Endodermal cell (in vitro differentiated cells): Measurements from ENCODE around the gene ATP1A2. TPM values are rescaled to one million over a fixed set of nuclear protein-coding genes. Genes with fewer than 3 reads are reported as not detected.

Experiments
- DNase-seq: peaks from one replicate; pipeline ENCODE4 v3.0.0-alpha.2; 2017
- H3K27ac ChIP-seq: 2 replicates; pipeline ENCODE4 v1.5.1; 2013; ENCODE audit warnings: mild to moderate bottlenecking, low read depth, low read length, moderate library complexity
- H3K27me3 ChIP-seq: 2 replicates; pipeline ENCODE4 v1.6.1; 2013; ENCODE audit warnings: mild to moderate bottlenecking, low read length, moderate library complexity; ENCODE audit not compliant: insufficient read depth, control insufficient read depth, poor library complexity, severe bottlenecking
- H3K36me3 ChIP-seq: 2 replicates; pipeline ENCODE4 v1.7.0; 2013; ENCODE audit warnings: mild to moderate bottlenecking, low read length, moderate library complexity; ENCODE audit not compliant: control insufficient read depth, insufficient read depth
- H3K4me1 ChIP-seq: one replicate; pipeline ENCODE4 v1.7.0; 2013; ENCODE audit warnings: low read length; ENCODE audit not compliant: control insufficient read depth, insufficient read depth
- H3K4me3 ChIP-seq: 2 replicates; pipeline ENCODE4 v1.5.1; 2013; ENCODE audit warnings: mild to moderate bottlenecking, low read length, moderate library complexity
- H3K9ac ChIP-seq: 2 replicates; pipeline ENCODE4 v1.6.1; 2013; ENCODE audit warnings: mild to moderate bottlenecking, low read length, moderate library complexity; ENCODE audit not compliant: poor library complexity, severe bottlenecking; ENCODE audit errors: extremely low read depth
- H3K9me3 ChIP-seq: 2 replicates; pipeline ENCODE4 v1.6.1; 2013; ENCODE audit warnings: mild to moderate bottlenecking, low read length, moderate library complexity; ENCODE audit not compliant: control insufficient read depth
- H3K27ac Mint-ChIP-seq: 2 replicates; pipeline ENCODE4 v1.8.0; 2020; ENCODE audit warnings: mixed read lengths
- H3K27me3 Mint-ChIP-seq: 2 replicates; pipeline ENCODE4 v1.8.0; 2021; ENCODE audit warnings: mild to moderate bottlenecking, mixed read lengths; ENCODE audit not compliant: insufficient read depth
- H3K36me3 Mint-ChIP-seq: 2 replicates; pipeline ENCODE4 v1.8.0; 2020; ENCODE audit warnings: low read depth, mixed read lengths
- H3K4me1 Mint-ChIP-seq: 2 replicates; pipeline ENCODE4 v1.8.0; 2020; ENCODE audit warnings: mixed read lengths
- H3K4me3 Mint-ChIP-seq: 2 replicates; pipeline ENCODE4 v1.8.0; 2020; ENCODE audit warnings: mild to moderate bottlenecking, moderate library complexity, mixed read lengths
- H3K9me3 Mint-ChIP-seq: 2 replicates; pipeline ENCODE4 v1.8.0; 2020; ENCODE audit warnings: mild to moderate bottlenecking, mixed read lengths
- CTCF ChIP-seq: fragments of 200-600 bp; sonication (generic); conservative IDR thresholded peaks from 2 replicates; pipeline ENCODE4 v1.5.0; 2021; ENCODE audit warnings: antibody characterized with exemption, mild to moderate bottlenecking
- WGBS, 2 experiments: methylation state at CpG; one replicate each; pipeline versions ENCODE4 v1.1.5 to v1.1.7; 2013; ENCODE audit warnings: missing lambda C conversion rate in 2 of 2, mixed read lengths in 1 of 2; ENCODE audit not compliant: insufficient coverage in 1 of 2, insufficient read length in 1 of 2; 5-methylcytosine and 5-hydroxymethylcytosine counted together
- total RNA-seq, 2 donors: library from RNA; stranded (reverse); fragmentation: NEBNext Ultra II Directional in 1 of 2; extraction: Animal tissue kit (Norgen Biotek cat#: 25700) in 1 of 2; gene quantifications; 2 replicates in 1 of 2; 3 replicates in 1 of 2; pipeline ENCODE4 v1.2.1, GENCODE V29; 2021

The ATP1A2 gene
- total RNA-seq, 2 donors from 2014 or later = 3.0 to 3.2 TPM

- no peak overlapping the region for H3K9ac ChIP-seq
- no peak overlapping the region for H3K27ac ChIP-seq
- Mint-ChIP-seq H3K4me1 (no peaks in the 10 kb centered on the region), H3K4me3 (no peak overlapping the region), H3K27me3 (peaks cover 6% of the 10 kb centered on the region), H3K36me3 (no peaks in the 10 kb centered on the region), H3K9me3 (no peaks in the 10 kb centered on the region), H3K27ac (no peak overlapping the region)
- DNase-seq = no peak
- no peak overlapping the region for H3K4me3 ChIP-seq
- no peaks in the 10 kb centered on the region for H3K9me3 ChIP-seq
- H3K36me3 ChIP-seq = no peaks in the 10 kb centered on the region
- WGBS, 2 experiments = 92 to 100% methylated on average over 2 to 5 of the region's 5 CpGs
- H3K4me1 ChIP-seq = no peaks in the 10 kb centered on the region
- no peaks in the 10 kb centered on the region for H3K27me3 ChIP-seq
- TF ChIP-seq CTCF = no peak
Observed at GRCh38 chr1:160136926-160137200, 21.3 kb downstream of the ATP1A2 start.

GRCh38 chr1:160137216-160137862, 21.8 kb downstream of the ATP1A2 start:
- Histone ChIP-seq H3K36me3 (no peaks in the 10 kb centered on the region), H3K27me3 (no peaks in the 10 kb centered on the region), H3K9ac (no peak overlapping the region), H3K4me3 (no peak overlapping the region), H3K9me3 (no peaks in the 10 kb centered on the region), H3K4me1 (no peaks in the 10 kb centered on the region), H3K27ac (no peak overlapping the region)
- no peaks in the 10 kb centered on the region for H3K36me3 Mint-ChIP-seq
- H3K4me1 Mint-ChIP-seq = no peaks in the 10 kb centered on the region
- H3K27ac Mint-ChIP-seq = no peak overlapping the region
- WGBS, 2 experiments = 92 to 96% methylated on average over 6 to 7 of the region's 8 CpGs
- H3K9me3 Mint-ChIP-seq = no peaks in the 10 kb centered on the region
- TF ChIP-seq CTCF = no peak
- no peak overlapping the region for H3K4me3 Mint-ChIP-seq
- no peak for DNase-seq
- H3K27me3 Mint-ChIP-seq = peaks cover 7% of the 10 kb centered on the region

DNA sequence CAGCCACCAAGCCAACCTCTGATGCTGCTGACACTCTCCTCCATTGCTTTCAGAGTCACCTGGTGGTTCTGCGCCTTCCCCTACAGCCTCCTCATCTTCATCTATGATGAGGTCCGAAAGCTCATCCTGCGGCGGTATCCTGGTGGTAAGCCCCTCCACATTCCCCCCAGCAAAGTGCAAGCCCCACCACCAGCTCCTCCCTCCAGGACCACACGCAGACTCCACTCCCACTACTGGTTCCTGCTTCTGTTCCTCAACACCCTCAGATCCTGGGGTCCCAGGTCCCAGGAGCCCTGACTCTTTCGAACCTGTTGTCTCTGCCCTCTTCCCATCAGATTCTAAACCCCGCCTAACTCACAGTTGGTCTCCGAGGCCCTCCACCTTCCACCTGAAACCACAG, 24.3 kb downstream of the ATP1A2 start:
- Histone ChIP-seq H3K4me3 (no peak overlapping the region), H3K9ac (no peak overlapping the region), H3K9me3 (no peaks in the 10 kb centered on the region), H3K27me3 (no peaks in the 10 kb centered on the region), H3K4me1 (no peaks in the 10 kb centered on the region), H3K27ac (no peak overlapping the region), H3K36me3 (no peaks in the 10 kb centered on the region)
- no peak for DNase-seq
- no peaks in the 10 kb centered on the region for H3K36me3 Mint-ChIP-seq
- H3K4me3 Mint-ChIP-seq = no peak overlapping the region
- H3K9me3 Mint-ChIP-seq = no peaks in the 10 kb centered on the region
- H3K4me1 Mint-ChIP-seq = peaks cover 8% of the 10 kb centered on the region
- peaks cover 11% of the 10 kb centered on the region for H3K27me3 Mint-ChIP-seq
- 95 to 96% methylated on average over 4 to 8 of the region's 8 CpGs for WGBS, 2 experiments
- TF ChIP-seq CTCF = no peak
- H3K27ac Mint-ChIP-seq = no peak overlapping the region
